A673 (cell line): Measurements from ENCODE around the gene HMCN1. TPM values are rescaled to one million over a fixed set of nuclear protein-coding genes. Genes with fewer than 3 reads are reported as not detected.
A peak's percentile ranks its signal among the peaks of the same experiment; 100 is the strongest.

ENCODE experiments used
- BruUV-seq: library from RNA; stranded (reverse); fragments of 400-500 nt; replicated peaks from 2 replicates; lab custom pipeline; 2021; lab: Mats Ljungman, UMichigan
- CTCF ChIA-PET: fragments of 300-600 bp; sonication (Branson Sonifier 250); formaldehyde crosslinking; loops from one replicate; lab custom pipeline; 2022; ENCODE audit warnings: antibody characterized with exemption; lab: Charles Lee
- POLR2A ChIA-PET: fragments of 300-600 bp; sonication (Branson Sonifier 250); formaldehyde crosslinking; loops from one replicate; lab custom pipeline; 2022; ENCODE audit warnings: antibody characterized with exemption; ENCODE audit not compliant: low non-redundant PET; lab: Charles Lee
- DNase-seq: peaks from one replicate; pipeline ENCODE4 v3.0.0-alpha.2; 2015; ENCODE audit warnings: low spot score
- H3K27ac ChIP-seq: fragments of 200-600 bp; sonication (generic); 2 replicates; pipeline ENCODE4 v1.5.1; 2016; ENCODE audit warnings: mixed run types, low read depth, mild to moderate bottlenecking, mixed read lengths, antibody characterized with exemption, low read length; ENCODE audit not compliant: poor library complexity, severe bottlenecking
- H3K27me3 ChIP-seq: fragments of 200-600 bp; sonication (generic); replicated peaks from 2 replicates; pipeline ENCODE4 v1.6.1; 2017; ENCODE audit warnings: mixed run types, low read depth, mild to moderate bottlenecking, mixed read lengths, antibody characterized with exemption, low read length; ENCODE audit not compliant: insufficient read depth, poor library complexity
- H3K36me3 ChIP-seq: fragments of 200-600 bp; sonication (generic); 2 replicates; pipeline ENCODE4 v1.6.1; 2016; ENCODE audit warnings: mixed run types, mild to moderate bottlenecking, mixed read lengths, antibody characterized with exemption, low read length; ENCODE audit not compliant: insufficient read depth, poor library complexity, severe bottlenecking
- H3K4me1 ChIP-seq: fragments of 200-600 bp; sonication (generic); 2 replicates; pipeline ENCODE4 v1.6.1; 2017; ENCODE audit warnings: mixed run types, mild to moderate bottlenecking, mixed read lengths, antibody characterized with exemption, low read length; ENCODE audit not compliant: insufficient read depth, poor library complexity, severe bottlenecking
- H3K4me3 ChIP-seq: fragments of 200-600 bp; sonication (generic); 2 replicates; pipeline ENCODE4 v1.5.1; 2016; ENCODE audit warnings: low read depth, mixed run types, mild to moderate bottlenecking, mixed read lengths, low read length; ENCODE audit not compliant: poor library complexity, severe bottlenecking
- H3K9me3 ChIP-seq: fragments of 200-600 bp; sonication (generic); 2 replicates; pipeline ENCODE4 v1.6.1; 2016; ENCODE audit warnings: mixed run types, low read depth, mild to moderate bottlenecking, mixed read lengths, antibody characterized with exemption, low read length; ENCODE audit not compliant: poor library complexity, severe bottlenecking
- EZH2 ChIP-seq: fragments of 200-600 bp; sonication (generic); IDR thresholded peaks from 2 replicates; pipeline ENCODE4 v1.6.1; 2017; ENCODE audit warnings: borderline replicate concordance, low read depth, mild to moderate bottlenecking, mixed read lengths, antibody characterized with exemption, low read length; ENCODE audit not compliant: poor library complexity, severe bottlenecking
- intact Hi-C: fragments of 100-400 bp; cut with micrococcal nuclease; formaldehyde crosslinking; loops from one replicate; pipeline ENCODE4 v1.10.0; 2022; ENCODE audit not compliant: unreplicated experiment
- total RNA-seq: library from RNA; stranded (reverse); gene quantifications from 2 replicates; pipeline ENCODE4 v1.2.3, GENCODE V29; 2021
- TF ChIP-seq, protein P1 (sequence below): fragments of 300-800, 200-600 bp; sonication (generic); conservative IDR thresholded peaks from 2 replicates; pipeline ENCODE4 v1.5.1; 2017; ENCODE audit warnings: low read depth, mild to moderate bottlenecking, antibody characterized with exemption, low read length, moderate library complexity, mixed read lengths

The HMCN1 gene
- total RNA-seq, 1 experiment from 2014 or later: 134 TPM

DNA sequence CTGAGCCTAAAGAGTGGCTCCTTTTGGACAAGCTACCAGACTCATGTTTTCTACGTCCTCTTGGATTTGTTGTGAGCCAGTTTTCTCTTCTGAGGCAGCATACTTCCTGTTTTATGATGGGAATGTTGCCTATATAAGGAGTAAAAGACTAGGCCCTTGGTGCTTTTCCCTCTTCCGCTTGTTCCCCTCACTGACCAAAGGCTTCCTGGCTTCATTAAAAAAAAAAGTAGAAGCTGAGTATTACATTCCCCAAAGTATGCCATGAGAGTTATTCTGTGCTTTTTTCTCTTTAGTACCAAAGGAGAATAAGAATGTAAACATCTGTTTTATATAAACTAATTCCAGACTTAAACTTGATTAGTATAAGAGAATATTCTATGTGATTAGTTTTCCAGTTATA lies 6.5 kb upstream of the HMCN1 start:
- TF ChIP-seq, protein P1, sequence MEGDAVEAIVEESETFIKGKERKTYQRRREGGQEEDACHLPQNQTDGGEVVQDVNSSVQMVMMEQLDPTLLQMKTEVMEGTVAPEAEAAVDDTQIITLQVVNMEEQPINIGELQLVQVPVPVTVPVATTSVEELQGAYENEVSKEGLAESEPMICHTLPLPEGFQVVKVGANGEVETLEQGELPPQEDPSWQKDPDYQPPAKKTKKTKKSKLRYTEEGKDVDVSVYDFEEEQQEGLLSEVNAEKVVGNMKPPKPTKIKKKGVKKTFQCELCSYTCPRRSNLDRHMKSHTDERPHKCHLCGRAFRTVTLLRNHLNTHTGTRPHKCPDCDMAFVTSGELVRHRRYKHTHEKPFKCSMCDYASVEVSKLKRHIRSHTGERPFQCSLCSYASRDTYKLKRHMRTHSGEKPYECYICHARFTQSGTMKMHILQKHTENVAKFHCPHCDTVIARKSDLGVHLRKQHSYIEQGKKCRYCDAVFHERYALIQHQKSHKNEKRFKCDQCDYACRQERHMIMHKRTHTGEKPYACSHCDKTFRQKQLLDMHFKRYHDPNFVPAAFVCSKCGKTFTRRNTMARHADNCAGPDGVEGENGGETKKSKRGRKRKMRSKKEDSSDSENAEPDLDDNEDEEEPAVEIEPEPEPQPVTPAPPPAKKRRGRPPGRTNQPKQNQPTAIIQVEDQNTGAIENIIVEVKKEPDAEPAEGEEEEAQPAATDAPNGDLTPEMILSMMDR: no peak
- TF ChIP-seq EZH2: no peak
- ChIA-PET POLR2A (no interaction called here), CTCF (no interaction called here)
- H3K9me3 ChIP-seq: peaks cover 10% of the 10 kb centered on the region
- intact Hi-C loops: no loop called here
- no peak overlapping the region for H3K4me3 ChIP-seq
- H3K4me1 ChIP-seq: peaks cover 21% of the 10 kb centered on the region
- no peak for DNase-seq
- H3K36me3 ChIP-seq: no peaks in the 10 kb centered on the region
- BruUV-seq: no TSS peak
- H3K27ac ChIP-seq: peak overlapping the region; percentile 28
- no peaks in the 10 kb centered on the region for H3K27me3 ChIP-seq

DNA sequence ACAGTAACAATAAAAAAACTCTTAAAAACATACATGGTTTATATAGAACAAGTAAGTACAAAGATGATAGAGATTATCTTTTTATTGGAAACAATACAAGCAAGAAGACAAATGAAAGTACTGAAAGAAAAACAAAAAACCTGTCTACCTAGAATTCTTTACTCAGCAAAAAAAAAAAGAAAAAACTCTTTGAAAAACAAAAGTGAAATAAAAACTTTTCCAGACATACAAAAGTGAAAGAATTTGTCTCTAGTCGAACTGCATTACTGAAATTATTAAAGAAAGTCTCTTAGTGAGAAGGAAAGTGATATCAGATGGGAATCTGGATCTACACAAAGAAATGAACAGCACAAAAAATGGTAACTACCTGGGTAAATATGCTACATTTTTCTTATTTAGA lies 2.7 kb upstream of the HMCN1 start:
- BruUV-seq: no TSS peak
- peaks cover 10% of the 10 kb centered on the region for H3K9me3 ChIP-seq
- no peaks in the 10 kb centered on the region for H3K27me3 ChIP-seq
- H3K4me3 ChIP-seq: no peak overlapping the region
- no peak for DNase-seq
- no peak for TF ChIP-seq EZH2
- TF ChIP-seq, protein P1: no peak
- H3K27ac ChIP-seq: no peak overlapping the region
- ChIA-PET POLR2A (no interaction called here), CTCF (no interaction called here)
- no peaks in the 10 kb centered on the region for H3K36me3 ChIP-seq
- intact Hi-C loops: loop anchor here (5.0 kb wide), 1 partner anchor 81 kb away; no protein-coding TSS in a partner anchor
- peaks cover 34% of the 10 kb centered on the region for H3K4me1 ChIP-seq

DNA sequence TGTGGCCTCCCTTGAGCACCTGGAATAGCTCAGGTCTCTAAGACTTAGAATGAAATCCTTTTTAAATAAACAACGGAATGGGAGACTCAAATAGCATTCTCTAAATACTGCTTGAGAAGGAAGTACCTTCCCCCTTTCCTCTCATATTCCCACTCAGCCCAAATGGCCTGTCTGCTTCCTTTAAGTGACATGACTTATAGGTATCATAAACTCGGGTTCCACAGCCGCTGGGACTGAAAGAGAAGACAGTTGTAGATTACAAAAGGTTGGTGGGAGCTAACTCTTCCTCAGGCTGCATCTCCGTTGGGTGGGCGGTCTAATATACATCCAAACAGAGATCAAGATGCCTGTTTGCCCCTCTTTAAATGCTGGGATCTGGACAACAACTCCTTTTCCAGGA lies 1.2 kb upstream of the HMCN1 start:
- H3K27me3 ChIP-seq: no peaks in the 10 kb centered on the region
- DNase-seq: peak; percentile 59
- intact Hi-C loops: loop anchor here (5.0 kb wide), 1 partner anchor 79 kb away; no protein-coding TSS in a partner anchor
- ChIA-PET CTCF (interaction anchor here (2.3 kb wide), 1 partner anchor 12 kb away, joined by 10 read pairs; no protein-coding TSS in a partner anchor), POLR2A (no interaction called here)
- peak overlapping the region; percentile 88 for H3K27ac ChIP-seq
- H3K4me3 ChIP-seq: peak overlapping the region; percentile 72
- TF ChIP-seq, protein P1: no peak
- TF ChIP-seq EZH2: no peak
- H3K9me3 ChIP-seq: peaks cover 10% of the 10 kb centered on the region
- no TSS peak for BruUV-seq
- H3K4me1 ChIP-seq: peaks cover 33% of the 10 kb centered on the region
- H3K36me3 ChIP-seq: peaks cover 11% of the 10 kb centered on the region
